Fibroblast of the aortic adventitia (primary cell): ENCODE measurements around the gene GMEB1. TPM values are rescaled to one million over a fixed set of nuclear protein-coding genes. Genes with fewer than 3 reads are reported as not detected.

Experiments
- DNase-seq: peaks from one replicate; pipeline ENCODE4 v3.0.0-alpha.2; 2010; ENCODE audit warnings: low read depth
- H3K4me3 ChIP-seq: 2 replicates; pipeline ENCODE4 v1.5.1; 2011; ENCODE audit warnings: low read depth, mild to moderate bottlenecking, control low read depth, low read length, moderate library complexity
- CTCF ChIP-seq: IDR thresholded peaks from 2 replicates; pipeline ENCODE4 v1.5.1; 2011; ENCODE audit warnings: mild to moderate bottlenecking, low read length, control low read depth, inconsistent platforms; ENCODE audit not compliant: insufficient read depth
- total RNA-seq: library from RNA; depleted of rRNA; stranded (reverse); fragments of >200 nt; gene quantifications from 2 replicates; pipeline ENCODE4 v1.2.3, GENCODE V29; 2012; ENCODE audit warnings: low replicate concordance

The GMEB1 gene
- total RNA-seq, result 5.8 and 11.4 TPM in 2 replicates

GRCh38 chr1:28668191-28668955 lies at the start of gene GMEB1:
Gene GMEB1 (plus strand): TSS chr1:28668784. CDS start chr1:28683613, 14,829 bp downstream.
- TF ChIP-seq CTCF, result no peak
- peak within 1 kb of the TSS; percentile 83 for H3K4me3 ChIP-seq
- peak; percentile 79 for DNase-seq

- no peak overlapping the region for H3K4me3 ChIP-seq
- no peak for DNase-seq
- TF ChIP-seq CTCF, result no peak
These were observed 36.9 kb upstream of the GMEB1 start for GRCh38 chr1:28631713-28632112.

GRCh38 chr1:28632560-28632959 lies 36.0 kb upstream of the GMEB1 start:
- TF ChIP-seq CTCF, result no peak
- no peak for DNase-seq

GRCh38 chr1:28640766-28641165 lies 27.8 kb upstream of the GMEB1 start:
- peak; percentile 39 for TF ChIP-seq CTCF
- H3K4me3 ChIP-seq, result no peak overlapping the region
- peak; percentile 14 for DNase-seq

More at GRCh38 chr1:28632560-28632959, 36.0 kb upstream of the GMEB1 start:
- no peak overlapping the region for H3K4me3 ChIP-seq

- no peak for DNase-seq
- no peak for TF ChIP-seq CTCF
- peak overlapping the region; percentile 97 for H3K4me3 ChIP-seq
These were observed 26.3 kb upstream of the GMEB1 start for GRCh38 chr1:28642056-28642846.

GRCh38 chr1:28642847-28643635 lies 25.5 kb upstream of the GMEB1 start, which contains the start of gene TAF12:
Gene TAF12 (minus strand): TSS chr1:28643067. CDS start chr1:28622081, 20,986 bp downstream.
- TF ChIP-seq CTCF, result no peak
- peak within 1 kb of the TSS; percentile 97 for H3K4me3 ChIP-seq
- DNase-seq, result peak; percentile 95
